K562 (cell line): ENCODE data around the gene SKOR1. TPM values are rescaled to one million over a fixed set of nuclear protein-coding genes. Genes with fewer than 3 reads are reported as not detected.

Source experiments
- CREB1 ChIP-seq, 2 experiments: sonication (generic) in 1 of 2; formaldehyde crosslinking in 1 of 2; IDR thresholded peaks; 2 replicates each; pipeline versions ENCODE4 v1.6.1 to v1.8.0; 2012 to 2022; ENCODE audit warnings: inconsistent platforms in 1 of 2, mild to moderate bottlenecking in 1 of 2, missing genetic modification reagents in 1 of 2, moderate library complexity in 1 of 2
- HMG20B ChIP-seq: fragments of 250-450 bp; sonication (Bioruptor Pico); IDR thresholded peaks from 2 replicates; pipeline ENCODE4 v1.5.0; 2021; ENCODE audit warnings: mild to moderate bottlenecking
- IFI16 ChIP-seq: fragments of 250-450 bp; sonication (Bioruptor Pico); IDR thresholded peaks from 2 replicates; pipeline ENCODE4 v2.1.2; 2022; ENCODE audit warnings: mild to moderate bottlenecking, inconsistent platforms
- JUN ChIP-seq, 2 experiments: sonication (generic) in 1 of 2; formaldehyde crosslinking in 1 of 2; IDR thresholded peaks; 2 replicates each; pipeline versions ENCODE4 v1.6.1 to v1.8.0; 2012 to 2022; ENCODE audit warnings: borderline replicate concordance in 2 of 2, mild to moderate bottlenecking in 2 of 2, improper control_type of control experiment in 1 of 2, low read depth in 1 of 2, low read length in 1 of 2, missing genetic modification reagents in 1 of 2
- KDM4B ChIP-seq, 2 experiments: fragments of 450-650 bp in 1 of 2; sonication (generic) in 1 of 2; IDR thresholded peaks; 2 replicates each; pipeline ENCODE4 v1.6.1; 2016 to 2017; ENCODE audit warnings: borderline replicate concordance in 2 of 2, antibody characterized with exemption in 1 of 2, low read depth in 1 of 2, mild to moderate bottlenecking in 1 of 2
- PHB2 ChIP-seq: fragments of 450-650 bp; IDR thresholded peaks from 2 replicates; pipeline ENCODE4 v1.6.1; 2017; ENCODE audit warnings: low read depth
- PHF20 ChIP-seq: fragments of 450-650 bp; IDR thresholded peaks from 2 replicates; pipeline ENCODE4 v1.6.1; 2018; ENCODE audit not compliant: partially characterized antibody
- POLR3G ChIP-seq: IDR thresholded peaks from 2 replicates; pipeline ENCODE4 v1.6.1; 2011; ENCODE audit not compliant: insufficient read length, insufficient replicate concordance; ENCODE audit errors: extremely low read depth
- RBM17 ChIP-seq: fragments of 200-400 bp; formaldehyde crosslinking; IDR thresholded peaks from 2 replicates; pipeline ENCODE4 v1.6.1; 2017; ENCODE audit warnings: low read depth, mild to moderate bottlenecking, low read length, borderline replicate concordance
- RFX1 ChIP-seq: fragments of 450-650 bp; IDR thresholded peaks from 2 replicates; pipeline ENCODE4 v1.6.1; 2016; ENCODE audit warnings: mild to moderate bottlenecking, moderate library complexity
- SMAD2 ChIP-seq: fragments of 150-350 bp; IDR thresholded peaks from 2 replicates; pipeline ENCODE4 v1.6.1; 2014; ENCODE audit warnings: low read depth, mild to moderate bottlenecking, low read length
- TCFL5 ChIP-seq: fragments of 250-450 bp; sonication (Bioruptor Pico); conservative IDR thresholded peaks from 2 replicates; pipeline ENCODE4 v1.6.1; 2021; ENCODE audit warnings: mild to moderate bottlenecking, moderate library complexity, matching md5 sums
- ZBTB17 ChIP-seq: fragments of 450-650 bp; formaldehyde crosslinking; IDR thresholded peaks from 2 replicates; pipeline ENCODE4 v1.4.0; 2020; ENCODE audit warnings: mild to moderate bottlenecking
- polyA plus RNA-seq, 8 experiments: library from polyadenylated mRNA; depleted of rRNA in 4 of 8; stranded (reverse) in 5 of 8; unstranded in 3 of 8; fragments of >200 nt; fragmentation: Nextera tagmentation in 2 of 8; fragmentation: Illumina TruSeq in 1 of 8; extraction: Ambion mirVana in 2 of 8; extraction: Trizol in 1 of 8; gene quantifications; 2 replicates each; pipeline versions ENCODE4 v1.2.1 to v1.2.3, GENCODE V29; 2011 to 2014; ENCODE audit warnings: inconsistent platforms in 1 of 8, missing spikeins in 1 of 8
- total RNA-seq, 7 experiments: library from RNA; depleted of rRNA in 6 of 7; stranded (reverse); fragments of >200 nt in 6 of 7; fragmentation: Illumina TruSeq in 2 of 7; extraction: Trizol in 2 of 7; gene quantifications; 2 replicates each; pipeline versions ENCODE4 v1.2.1 to v1.2.3, GENCODE V29; 2011 to 2021; ENCODE audit warnings: low replicate concordance in 1 of 7
- TF ChIP-seq, protein P1 (sequence below): IDR thresholded peaks from 2 replicates; pipeline ENCODE4 v1.6.1; 2011; ENCODE audit not compliant: insufficient read length; ENCODE audit errors: extremely low read depth
- TF ChIP-seq, protein P2 (sequence below), 2 experiments: fragments of 150-350 bp in 1 of 2; IDR thresholded peaks; 2 replicates each; pipeline ENCODE4 v1.6.1; 2012 to 2016; ENCODE audit warnings: low read depth in 2 of 2, low read length in 2 of 2, mild to moderate bottlenecking in 1 of 2, moderate library complexity in 1 of 2
- TF ChIP-seq, protein P3 (sequence below): fragments of 450-650 bp; IDR thresholded peaks from 2 replicates; pipeline ENCODE4 v1.6.1; 2014; ENCODE audit warnings: low read depth, mild to moderate bottlenecking, moderate library complexity, borderline replicate concordance
- TF ChIP-seq, protein P4 (sequence below), 3 experiments: IDR thresholded peaks in 2 of 3; conservative IDR thresholded peaks in 1 of 3; 2 replicates each; pipeline ENCODE4 v1.5.1; 2011 to 2012; ENCODE audit warnings: low read length in 3 of 3, mild to moderate bottlenecking in 3 of 3, control low read depth in 2 of 3, improper control_type of control experiment in 1 of 3, inconsistent platforms in 1 of 3, low read depth in 1 of 3, mixed read lengths in 1 of 3, moderate library complexity in 1 of 3; ENCODE audit not compliant: insufficient read depth in 2 of 3
- TF ChIP-seq, protein P5 (sequence below): fragments of 450-650 bp; IDR thresholded peaks from 2 replicates; pipeline ENCODE4 v1.6.1; 2016; ENCODE audit warnings: low read depth, mild to moderate bottlenecking, moderate library complexity

SKOR1 gene
- total and polyA plus RNA-seq, 9 of the 15 experiments (the other 6 are each of a cell fraction or from before 2014, with no cell fraction given), result 0.04 to 0.41 (median 0.09) TPM; not detected in 3

DNA sequence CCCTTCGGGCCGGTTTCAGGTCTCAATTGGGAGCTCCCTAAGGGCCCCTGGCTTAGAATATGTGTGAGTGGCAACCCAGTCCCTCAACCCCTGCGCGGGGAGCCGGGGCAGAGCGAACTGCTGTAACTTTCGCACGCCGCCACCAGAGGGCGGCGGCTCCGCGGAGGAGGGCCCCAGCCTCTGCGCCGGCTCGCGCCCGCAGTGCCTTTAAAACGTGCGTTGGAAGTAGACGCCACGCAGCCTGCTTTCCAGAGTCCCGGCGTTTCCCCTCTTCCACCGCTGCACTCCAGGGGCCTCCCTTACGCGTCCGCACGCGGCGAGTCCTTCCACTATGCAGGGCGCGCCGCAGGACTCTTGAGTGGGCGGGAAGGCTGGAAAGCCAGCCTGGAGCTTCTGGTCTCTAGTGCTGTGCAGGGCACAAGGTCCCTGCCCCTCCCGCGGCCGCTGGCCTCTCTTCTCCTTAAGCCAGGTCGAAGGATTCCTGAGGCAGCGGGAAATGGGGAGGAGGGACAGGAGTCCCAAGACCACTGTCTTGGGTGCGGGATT lies 38.2 kb downstream of the SKOR1 start (continued):
- TF ChIP-seq, protein P1, sequence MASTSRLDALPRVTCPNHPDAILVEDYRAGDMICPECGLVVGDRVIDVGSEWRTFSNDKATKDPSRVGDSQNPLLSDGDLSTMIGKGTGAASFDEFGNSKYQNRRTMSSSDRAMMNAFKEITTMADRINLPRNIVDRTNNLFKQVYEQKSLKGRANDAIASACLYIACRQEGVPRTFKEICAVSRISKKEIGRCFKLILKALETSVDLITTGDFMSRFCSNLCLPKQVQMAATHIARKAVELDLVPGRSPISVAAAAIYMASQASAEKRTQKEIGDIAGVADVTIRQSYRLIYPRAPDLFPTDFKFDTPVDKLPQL, result no peak
- TF ChIP-seq, protein P2, sequence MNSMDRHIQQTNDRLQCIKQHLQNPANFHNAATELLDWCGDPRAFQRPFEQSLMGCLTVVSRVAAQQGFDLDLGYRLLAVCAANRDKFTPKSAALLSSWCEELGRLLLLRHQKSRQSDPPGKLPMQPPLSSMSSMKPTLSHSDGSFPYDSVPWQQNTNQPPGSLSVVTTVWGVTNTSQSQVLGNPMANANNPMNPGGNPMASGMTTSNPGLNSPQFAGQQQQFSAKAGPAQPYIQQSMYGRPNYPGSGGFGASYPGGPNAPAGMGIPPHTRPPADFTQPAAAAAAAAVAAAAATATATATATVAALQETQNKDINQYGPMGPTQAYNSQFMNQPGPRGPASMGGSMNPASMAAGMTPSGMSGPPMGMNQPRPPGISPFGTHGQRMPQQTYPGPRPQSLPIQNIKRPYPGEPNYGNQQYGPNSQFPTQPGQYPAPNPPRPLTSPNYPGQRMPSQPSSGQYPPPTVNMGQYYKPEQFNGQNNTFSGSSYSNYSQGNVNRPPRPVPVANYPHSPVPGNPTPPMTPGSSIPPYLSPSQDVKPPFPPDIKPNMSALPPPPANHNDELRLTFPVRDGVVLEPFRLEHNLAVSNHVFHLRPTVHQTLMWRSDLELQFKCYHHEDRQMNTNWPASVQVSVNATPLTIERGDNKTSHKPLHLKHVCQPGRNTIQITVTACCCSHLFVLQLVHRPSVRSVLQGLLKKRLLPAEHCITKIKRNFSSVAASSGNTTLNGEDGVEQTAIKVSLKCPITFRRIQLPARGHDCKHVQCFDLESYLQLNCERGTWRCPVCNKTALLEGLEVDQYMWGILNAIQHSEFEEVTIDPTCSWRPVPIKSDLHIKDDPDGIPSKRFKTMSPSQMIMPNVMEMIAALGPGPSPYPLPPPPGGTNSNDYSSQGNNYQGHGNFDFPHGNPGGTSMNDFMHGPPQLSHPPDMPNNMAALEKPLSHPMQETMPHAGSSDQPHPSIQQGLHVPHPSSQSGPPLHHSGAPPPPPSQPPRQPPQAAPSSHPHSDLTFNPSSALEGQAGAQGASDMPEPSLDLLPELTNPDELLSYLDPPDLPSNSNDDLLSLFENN (IDR thresholded peaks at IDR 0.05; ENCODE audit: low read depth in 2 of 2, low read length in 2 of 2), result 0 out of 4 replicates have a peak, but pooled peaks of 1 of the 2 experiments have one; percentile 25
- no peak for TF ChIP-seq IFI16 (CRISPR knock-in tag)
- TF ChIP-seq, protein P3, sequence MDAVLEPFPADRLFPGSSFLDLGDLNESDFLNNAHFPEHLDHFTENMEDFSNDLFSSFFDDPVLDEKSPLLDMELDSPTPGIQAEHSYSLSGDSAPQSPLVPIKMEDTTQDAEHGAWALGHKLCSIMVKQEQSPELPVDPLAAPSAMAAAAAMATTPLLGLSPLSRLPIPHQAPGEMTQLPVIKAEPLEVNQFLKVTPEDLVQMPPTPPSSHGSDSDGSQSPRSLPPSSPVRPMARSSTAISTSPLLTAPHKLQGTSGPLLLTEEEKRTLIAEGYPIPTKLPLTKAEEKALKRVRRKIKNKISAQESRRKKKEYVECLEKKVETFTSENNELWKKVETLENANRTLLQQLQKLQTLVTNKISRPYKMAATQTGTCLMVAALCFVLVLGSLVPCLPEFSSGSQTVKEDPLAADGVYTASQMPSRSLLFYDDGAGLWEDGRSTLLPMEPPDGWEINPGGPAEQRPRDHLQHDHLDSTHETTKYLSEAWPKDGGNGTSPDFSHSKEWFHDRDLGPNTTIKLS, result peak; percentile 69; the same call in 1 of the 2 replicates
- no peak for TF ChIP-seq POLR3G
- 0 out of 4 replicates have a peak, but pooled peaks of 1 of the 2 experiments have one; percentile 37 for TF ChIP-seq KDM4B (IDR thresholded peaks at IDR 0.05; ENCODE audit: borderline replicate concordance in 2 of 2, low read depth in 1 of 2)
- no peak for TF ChIP-seq HMG20B
- TF ChIP-seq RFX1, result no peak
- no peak for TF ChIP-seq CREB1 (IDR thresholded peaks at IDR 0.05)
- peak; percentile 36; the same call in 1 of the 2 replicates for TF ChIP-seq CREB1 (CRISPR knock-in tag; IDR thresholded peaks at IDR 0.05)
- TF ChIP-seq, protein P4, sequence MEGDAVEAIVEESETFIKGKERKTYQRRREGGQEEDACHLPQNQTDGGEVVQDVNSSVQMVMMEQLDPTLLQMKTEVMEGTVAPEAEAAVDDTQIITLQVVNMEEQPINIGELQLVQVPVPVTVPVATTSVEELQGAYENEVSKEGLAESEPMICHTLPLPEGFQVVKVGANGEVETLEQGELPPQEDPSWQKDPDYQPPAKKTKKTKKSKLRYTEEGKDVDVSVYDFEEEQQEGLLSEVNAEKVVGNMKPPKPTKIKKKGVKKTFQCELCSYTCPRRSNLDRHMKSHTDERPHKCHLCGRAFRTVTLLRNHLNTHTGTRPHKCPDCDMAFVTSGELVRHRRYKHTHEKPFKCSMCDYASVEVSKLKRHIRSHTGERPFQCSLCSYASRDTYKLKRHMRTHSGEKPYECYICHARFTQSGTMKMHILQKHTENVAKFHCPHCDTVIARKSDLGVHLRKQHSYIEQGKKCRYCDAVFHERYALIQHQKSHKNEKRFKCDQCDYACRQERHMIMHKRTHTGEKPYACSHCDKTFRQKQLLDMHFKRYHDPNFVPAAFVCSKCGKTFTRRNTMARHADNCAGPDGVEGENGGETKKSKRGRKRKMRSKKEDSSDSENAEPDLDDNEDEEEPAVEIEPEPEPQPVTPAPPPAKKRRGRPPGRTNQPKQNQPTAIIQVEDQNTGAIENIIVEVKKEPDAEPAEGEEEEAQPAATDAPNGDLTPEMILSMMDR (IDR thresholded peaks at IDR 0.05 in 2 of 3, conservative IDR thresholded peaks at IDR 0.05 in 1 of 3; ENCODE audit: insufficient read depth in 2 of 3, low read depth in 1 of 3, low read length in 3 of 3), result peak; percentile 91 to 94 (median 94)
- TF ChIP-seq, protein P5, sequence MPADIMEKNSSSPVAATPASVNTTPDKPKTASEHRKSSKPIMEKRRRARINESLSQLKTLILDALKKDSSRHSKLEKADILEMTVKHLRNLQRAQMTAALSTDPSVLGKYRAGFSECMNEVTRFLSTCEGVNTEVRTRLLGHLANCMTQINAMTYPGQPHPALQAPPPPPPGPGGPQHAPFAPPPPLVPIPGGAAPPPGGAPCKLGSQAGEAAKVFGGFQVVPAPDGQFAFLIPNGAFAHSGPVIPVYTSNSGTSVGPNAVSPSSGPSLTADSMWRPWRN, result no peak
- TF ChIP-seq PHB2, result no peak
- peak; percentile 33; the same call in 1 of the 2 replicates for TF ChIP-seq ZBTB17 (CRISPR knock-in tag)
- no peak for TF ChIP-seq TCFL5 (CRISPR knock-in tag)
- no peak for TF ChIP-seq SMAD2
- TF ChIP-seq JUN (IDR thresholded peaks at IDR 0.05; ENCODE audit: borderline replicate concordance, low read depth, low read length), result peak; percentile 33; the same call in 1 of the 2 replicates
- TF ChIP-seq JUN (CRISPR knock-in tag; IDR thresholded peaks at IDR 0.05; ENCODE audit: borderline replicate concordance), result peak; percentile 87; the same call in 1 of the 2 replicates
- TF ChIP-seq RBM17, result no peak
- no peak for TF ChIP-seq PHF20
